Naive B cell (primary cell): Measurements from ENCODE around the gene AICDA. TPM values are rescaled to one million over a fixed set of nuclear protein-coding genes. Genes with fewer than 3 reads are reported as not detected.
"Not testable (repeated sequence)": the region's sequence is repeated elsewhere in the genome, so short reads cannot be mapped to it uniquely, and the experiment has no call there.

ENCODE experiments used
- ATAC-seq, 2 donors: fragments of 150-1000 bp; cut with Tn5 transposase; 2 replicates each; pipeline ENCODE4 v1.10.0; 2021; ENCODE audit warnings: low read depth in 2 of 2, mild to moderate bottlenecking in 2 of 2, moderate library complexity in 2 of 2
- DNase-seq: peaks from one replicate; pipeline ENCODE4 v3.0.0; 2022
- H3K27ac Mint-ChIP-seq, 6 donors: one replicate each; pipeline ENCODE4 v1.8.0; 2020 to 2022; ENCODE audit warnings: mild to moderate bottlenecking in 6 of 6, mixed read lengths in 6 of 6, moderate library complexity in 5 of 6, inconsistent platforms in 2 of 6
- H3K27me3 Mint-ChIP-seq, 3 donors: one replicate each; pipeline ENCODE4 v1.8.0; 2021 to 2022; ENCODE audit warnings: mixed read lengths in 3 of 3, mild to moderate bottlenecking in 1 of 3
- H3K36me3 Mint-ChIP-seq, 2 donors: one replicate each; pipeline ENCODE4 v1.8.0; 2020 to 2022; ENCODE audit warnings: mixed read lengths in 2 of 2, inconsistent platforms in 1 of 2, mild to moderate bottlenecking in 1 of 2
- H3K4me1 Mint-ChIP-seq, 3 donors: one replicate each; pipeline ENCODE4 v1.8.0; 2020 to 2022; ENCODE audit warnings: mixed read lengths in 3 of 3, inconsistent platforms in 1 of 3, mild to moderate bottlenecking in 1 of 3, moderate library complexity in 1 of 3
- H3K4me3 Mint-ChIP-seq, 8 donors: one replicate each; pipeline ENCODE4 v1.8.0; 2020 to 2022; ENCODE audit warnings: mild to moderate bottlenecking in 8 of 8, mixed read lengths in 8 of 8, moderate library complexity in 8 of 8, inconsistent platforms in 2 of 8
- H3K9me3 Mint-ChIP-seq, 7 donors: one replicate each; pipeline ENCODE4 v1.8.0; 2020 to 2022; ENCODE audit warnings: mixed read lengths in 7 of 7, mild to moderate bottlenecking in 5 of 7, inconsistent platforms in 2 of 7, moderate library complexity in 1 of 7
- polyA plus RNA-seq, 6 donors: library from polyadenylated mRNA; unstranded; fragments of 300-500 nt; fragmentation: Illumina TruSeq; gene quantifications; one replicate each; pipeline ENCODE4 v1.2.3, GENCODE V29; 2021; ENCODE audit warnings: low read depth in 6 of 6

The AICDA gene
- polyA plus RNA-seq, 6 donors from 2014 or later = 0.34 to 0.79 (median 0.52) TPM; not detected in 3

DNA sequence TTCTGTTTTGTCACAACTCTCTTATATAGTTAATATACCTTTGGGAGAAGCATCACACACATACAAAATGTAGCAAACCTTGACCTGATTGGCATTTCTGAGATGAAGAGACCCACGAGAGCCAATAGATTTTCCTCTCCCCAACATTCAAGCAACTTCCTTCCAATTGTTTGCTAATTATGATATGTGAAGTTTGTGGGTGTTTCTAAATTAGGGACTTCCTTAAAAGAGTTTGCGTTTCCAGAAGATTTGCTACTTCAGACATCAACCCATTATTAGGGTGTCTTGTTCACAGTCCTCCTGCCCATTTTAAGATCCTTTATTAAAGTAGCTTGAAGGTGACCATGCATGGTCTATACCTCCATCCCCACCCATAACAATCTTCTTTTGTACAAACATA is 9.4 kb downstream of the AICDA start:
- no peaks in the 10 kb centered on the region for H3K36me3 Mint-ChIP-seq
- DNase-seq (no peak), ATAC-seq (no peak)

DNA sequence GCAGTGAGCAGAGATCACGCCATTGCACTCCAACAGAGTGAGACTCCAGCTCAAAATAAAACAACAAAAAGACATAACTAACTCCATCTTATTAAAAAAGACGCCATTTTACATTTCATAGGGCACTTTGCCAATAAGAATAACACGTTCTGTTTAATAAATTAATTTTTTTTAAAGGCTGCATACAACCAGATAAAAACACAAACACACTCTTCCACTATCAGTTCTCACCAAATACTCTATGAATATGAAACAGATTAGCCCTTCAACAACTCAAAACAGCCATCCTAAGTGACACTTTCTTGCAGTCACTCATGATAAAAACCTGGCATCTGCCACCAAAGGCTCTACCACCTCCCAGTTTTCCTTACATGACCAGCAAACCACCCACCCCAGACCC is 16.1 kb downstream of the AICDA start:
- H3K4me1 Mint-ChIP-seq = no peaks in the 10 kb centered on the region
- ATAC-seq (no peak), DNase-seq (no peak)
- no peak overlapping the region for H3K27ac Mint-ChIP-seq
- H3K4me3 Mint-ChIP-seq = no peak overlapping the region
- no peaks in the 10 kb centered on the region for H3K9me3 Mint-ChIP-seq
- peaks cover 7 to 13% (median 9%) of the 10 kb centered on the region in 3 donors for H3K27me3 Mint-ChIP-seq
- no peaks in the 10 kb centered on the region for H3K36me3 Mint-ChIP-seq

More for the DNA sequence above, 9.4 kb downstream of the AICDA start:
- H3K4me1 Mint-ChIP-seq = peaks cover 0 to 4% (median 0%) of the 10 kb centered on the region in 3 donors
- no peak overlapping the region for H3K4me3 Mint-ChIP-seq
- no peak overlapping the region for H3K27ac Mint-ChIP-seq
- H3K27me3 Mint-ChIP-seq = peaks cover 14 to 24% (median 18%) of the 10 kb centered on the region in 3 donors
- no peaks in the 10 kb centered on the region for H3K9me3 Mint-ChIP-seq

DNA sequence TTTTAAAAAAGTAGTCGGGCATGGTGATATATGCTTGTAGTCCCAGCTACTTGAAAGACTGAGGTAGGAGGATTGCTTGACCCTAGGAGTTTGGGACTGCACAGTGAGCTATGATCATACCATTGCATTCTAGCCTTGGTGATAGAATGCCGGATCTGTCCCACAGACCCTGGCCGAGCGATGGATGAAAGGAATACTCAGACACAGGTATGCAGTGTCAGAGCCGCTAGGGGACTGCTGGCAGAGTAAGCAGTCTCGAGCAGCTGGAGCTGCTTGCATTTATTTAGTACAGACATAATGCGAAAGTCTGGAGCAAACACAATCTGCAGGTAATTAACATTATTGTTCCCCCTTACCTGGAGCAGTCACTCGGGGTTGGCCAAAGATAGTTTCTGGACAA is 18.6 kb downstream of the AICDA start:
- DNase-seq (no peak), ATAC-seq (no peak)
- Mint-ChIP-seq H3K4me1 (no peaks in the 10 kb centered on the region), H3K9me3 (no peaks in the 10 kb centered on the region), H3K27me3 (peaks cover 0 to 12% (median 4%) of the 10 kb centered on the region in 3 donors), H3K4me3 (no peak overlapping the region), H3K27ac (no peak overlapping the region), H3K36me3 (no peaks in the 10 kb centered on the region)

DNA sequence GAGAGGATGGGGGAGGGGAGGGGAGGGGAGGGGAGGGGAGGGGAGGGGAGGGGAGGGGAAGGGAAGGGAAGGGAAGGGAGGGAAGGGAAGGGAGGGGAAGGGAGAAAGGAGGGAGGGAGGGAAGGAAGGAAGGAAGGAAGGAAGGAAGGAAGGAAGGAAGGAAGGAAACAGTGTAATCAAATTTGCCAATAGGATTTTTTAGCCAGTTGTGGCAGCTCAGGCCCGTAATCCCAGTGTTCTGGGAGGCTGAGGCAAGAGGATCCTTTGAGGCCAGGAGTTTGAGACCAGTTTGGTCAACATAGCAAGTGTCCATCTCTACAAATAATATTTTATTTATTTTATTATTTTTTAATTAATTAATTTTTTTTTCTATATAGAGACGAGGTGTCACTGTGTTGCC is 19.4 kb downstream of the AICDA start:
- Mint-ChIP-seq H3K27me3 (peaks cover 4 to 9% (median 6%) of the 10 kb centered on the region in 3 donors), H3K27ac (no peak overlapping the region), H3K9me3 (no peaks in the 10 kb centered on the region), H3K4me3 (no peak overlapping the region), H3K4me1 (no peaks in the 10 kb centered on the region), H3K36me3 (no peaks in the 10 kb centered on the region)
- ATAC-seq = no peak
- DNase-seq = no peak

DNA sequence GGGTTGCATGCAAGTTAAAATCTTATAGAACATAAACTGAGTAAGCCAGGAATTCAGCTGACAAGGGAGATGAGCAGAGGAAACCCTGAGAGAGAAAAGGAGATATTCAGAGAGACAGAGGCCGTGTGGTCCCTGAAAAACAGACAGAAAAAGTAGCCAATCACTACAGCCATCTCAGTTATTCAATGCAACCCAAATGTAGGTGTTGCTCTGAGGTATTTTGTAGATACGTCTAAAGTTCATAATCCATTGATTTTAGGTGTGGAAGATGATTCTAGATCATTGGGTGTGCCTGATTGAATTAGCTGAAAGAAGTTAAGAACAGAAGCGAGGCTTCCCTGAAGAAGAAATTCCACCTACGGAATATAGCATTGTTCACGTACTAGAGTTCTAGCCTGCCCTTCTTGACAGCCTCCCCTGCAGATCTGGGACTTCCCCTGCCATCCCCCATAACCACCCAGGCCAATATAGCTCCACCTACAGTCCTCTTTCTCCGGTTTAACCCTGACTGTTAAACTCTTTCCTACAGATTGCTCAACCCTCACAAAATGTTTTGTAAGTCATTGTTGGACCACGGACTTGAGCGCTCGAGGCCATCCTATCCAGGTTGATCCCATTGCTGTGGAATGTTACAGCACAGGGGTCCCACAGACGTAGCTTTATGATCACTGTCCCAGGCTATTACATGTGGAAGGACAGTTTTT is 21.7 kb downstream of the AICDA start:
- peak overlapping the region in 1 of 6 donors; percentile 45 for H3K27ac Mint-ChIP-seq
- ATAC-seq (peak; percentile 30 to 35), DNase-seq (no peak)
- peak overlapping the region in 1 of 8 donors; percentile 21 for H3K4me3 Mint-ChIP-seq
- H3K9me3 Mint-ChIP-seq = no peaks in the 10 kb centered on the region
- no peaks in the 10 kb centered on the region for H3K36me3 Mint-ChIP-seq
- H3K27me3 Mint-ChIP-seq = peaks cover 4 to 11% (median 8%) of the 10 kb centered on the region in 3 donors
- H3K4me1 Mint-ChIP-seq = no peaks in the 10 kb centered on the region

- no peaks in the 10 kb centered on the region for H3K4me1 Mint-ChIP-seq
- ATAC-seq = no peak
Measured at GRCh38 chr12:8589679-8590078, 23.0 kb downstream of the AICDA start.

DNA sequence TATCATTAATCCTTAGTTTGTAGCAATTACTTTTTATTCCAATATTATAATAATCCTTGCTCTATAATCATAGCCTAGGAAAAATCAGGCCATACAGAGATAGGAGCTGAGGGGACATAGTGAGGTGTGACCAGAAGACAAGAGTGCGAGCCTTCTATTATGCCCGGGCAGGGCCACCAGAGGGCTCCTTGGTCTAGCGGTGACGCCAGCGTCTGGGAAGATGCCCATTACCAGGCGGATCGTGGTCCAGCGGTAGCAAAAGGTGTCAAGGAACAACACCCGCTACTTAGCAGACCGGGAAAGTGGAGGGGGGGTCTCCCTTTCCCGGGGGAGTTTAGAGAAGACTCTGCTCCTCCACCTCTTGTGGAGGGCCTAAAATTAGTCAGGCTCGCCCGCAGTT is 28.2 kb downstream of the AICDA start:
- ATAC-seq, H3K9me3 Mint-ChIP-seq, H3K27me3 Mint-ChIP-seq, H3K27ac Mint-ChIP-seq, H3K4me3 Mint-ChIP-seq, H3K36me3 Mint-ChIP-seq, H3K4me1 Mint-ChIP-seq, DNase-seq: not testable (repeated sequence)

More at GRCh38 chr12:8589679-8590078, 23.0 kb downstream of the AICDA start:
- Mint-ChIP-seq H3K27me3 (peaks cover 4 to 10% (median 8%) of the 10 kb centered on the region in 3 donors), H3K4me3 (no peak overlapping the region), H3K9me3 (no peaks in the 10 kb centered on the region), H3K36me3 (no peaks in the 10 kb centered on the region), H3K27ac (no peak overlapping the region)
- DNase-seq = no peak

DNA sequence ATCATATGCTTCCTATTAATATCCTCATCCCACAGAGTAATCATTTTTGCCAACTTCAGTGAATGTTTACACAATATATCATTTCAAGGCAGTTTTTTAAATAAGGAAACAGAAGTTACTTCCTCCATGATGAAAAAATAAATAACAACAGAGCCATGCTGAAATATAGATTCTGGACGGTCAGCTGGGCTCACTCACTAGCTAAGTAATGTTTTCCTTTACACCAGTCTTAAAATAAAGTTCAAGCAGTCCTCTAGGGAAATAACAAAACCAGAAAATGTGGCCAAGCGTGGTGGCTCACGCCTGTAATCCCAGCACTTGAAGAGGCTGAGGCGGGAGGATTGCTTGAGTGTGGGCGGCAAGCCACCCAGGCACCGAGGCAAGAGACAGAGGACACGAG is 28.7 kb downstream of the AICDA start:
- peaks cover 0 to 9% (median 8%) of the 10 kb centered on the region in 3 donors for H3K27me3 Mint-ChIP-seq
- H3K36me3 Mint-ChIP-seq = no peaks in the 10 kb centered on the region
- ATAC-seq (no peak), DNase-seq (no peak)
- H3K9me3 Mint-ChIP-seq = no peaks in the 10 kb centered on the region
- no peak overlapping the region for H3K4me3 Mint-ChIP-seq
- peaks cover 6 to 12% (median 12%) of the 10 kb centered on the region in 3 donors for H3K4me1 Mint-ChIP-seq
- no peak overlapping the region for H3K27ac Mint-ChIP-seq

- H3K27me3 Mint-ChIP-seq = peaks cover 10 to 13% (median 11%) of the 10 kb centered on the region in 3 donors
- H3K4me3 Mint-ChIP-seq = no peak overlapping the region
- DNase-seq = no peak
- H3K27ac Mint-ChIP-seq = peak overlapping the region in 1 of 6 donors; percentile 54
- no peaks in the 10 kb centered on the region for H3K9me3 Mint-ChIP-seq
- no peaks in the 10 kb centered on the region for H3K36me3 Mint-ChIP-seq
- ATAC-seq = no peak
- peaks cover 8 to 12% (median 12%) of the 10 kb centered on the region in 3 donors for H3K4me1 Mint-ChIP-seq
Measured at GRCh38 chr12:8581098-8581784, 31.4 kb downstream of the AICDA start.

DNA sequence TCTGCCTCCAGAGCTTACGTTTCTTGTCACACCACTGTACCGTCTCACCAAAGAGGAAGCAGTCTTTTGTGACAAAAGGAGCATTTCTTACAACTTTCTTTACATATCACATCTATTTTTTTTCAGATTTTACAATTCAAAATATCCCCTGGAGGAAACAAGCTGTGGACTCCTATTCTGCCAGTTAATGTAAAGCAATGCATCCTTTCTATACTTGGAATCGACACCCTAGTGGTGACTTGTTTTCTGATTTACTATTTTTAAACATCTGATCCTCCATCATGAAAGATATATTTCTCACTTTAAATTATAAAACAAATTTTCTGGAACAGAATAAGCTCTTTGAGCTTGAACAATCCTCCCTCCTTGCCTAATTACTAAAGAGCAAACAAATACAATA is 34.8 kb downstream of the AICDA start:
- ATAC-seq (no peak), DNase-seq (no peak)
- H3K27ac Mint-ChIP-seq = no peak overlapping the region
- H3K27me3 Mint-ChIP-seq = peaks cover 12 to 33% (median 24%) of the 10 kb centered on the region in 3 donors
- H3K4me1 Mint-ChIP-seq = peaks cover 8 to 12% (median 12%) of the 10 kb centered on the region in 3 donors
- peaks cover 0 to 2% (median 0%) of the 10 kb centered on the region in 7 donors for H3K9me3 Mint-ChIP-seq
- no peaks in the 10 kb centered on the region for H3K36me3 Mint-ChIP-seq
- no peak overlapping the region for H3K4me3 Mint-ChIP-seq

DNA sequence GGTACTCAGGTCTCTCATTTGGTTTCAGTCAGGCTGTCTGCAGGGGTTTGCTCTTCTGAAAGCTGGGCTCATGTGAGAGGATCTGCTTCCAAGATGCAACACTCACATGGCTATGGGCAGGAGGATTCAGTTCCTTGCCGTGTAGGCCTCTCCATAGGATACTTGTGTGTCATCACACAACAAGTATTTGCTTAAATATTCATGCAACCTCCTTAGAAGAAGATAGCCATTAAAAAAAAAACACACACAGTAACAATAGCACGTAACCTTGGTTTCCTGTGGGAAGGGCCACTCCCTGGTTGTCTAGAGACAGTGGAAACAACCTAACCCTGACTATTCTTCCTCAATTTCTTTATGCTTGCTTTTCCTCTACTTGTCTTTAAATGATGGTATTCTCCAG is 40.2 kb downstream of the AICDA start:
- Mint-ChIP-seq H3K4me1 (no peaks in the 10 kb centered on the region), H3K9me3 (peaks cover 0 to 7% (median 0%) of the 10 kb centered on the region in 7 donors), H3K27ac (no peak overlapping the region), H3K27me3 (peaks cover 8 to 33% (median 19%) of the 10 kb centered on the region in 3 donors), H3K4me3 (no peak overlapping the region), H3K36me3 (no peaks in the 10 kb centered on the region)
- ATAC-seq = no peak
- no peak for DNase-seq

DNA sequence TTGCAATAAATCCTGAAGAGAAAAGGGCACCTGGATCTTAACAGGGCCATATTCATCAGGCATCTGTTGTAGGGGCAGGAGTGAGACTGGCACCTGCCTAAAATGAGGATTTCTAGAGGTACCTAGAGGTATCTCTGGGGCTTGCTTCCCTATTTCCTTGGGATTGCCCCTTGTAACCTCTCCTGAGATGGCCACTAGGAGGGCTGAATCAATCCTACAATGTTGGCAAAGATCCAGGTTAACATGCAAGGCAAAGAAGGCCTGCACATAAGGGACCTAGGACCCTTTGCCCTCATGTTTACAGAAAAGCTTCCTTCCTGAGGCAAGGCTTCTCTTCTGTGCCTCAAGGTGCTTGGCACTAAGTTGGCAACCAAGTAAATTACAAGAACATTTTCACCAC is 46.1 kb downstream of the AICDA start:
- Mint-ChIP-seq H3K27me3 (peaks cover 0 to 19% (median 8%) of the 10 kb centered on the region in 3 donors), H3K9me3 (peaks cover 4 to 42% (median 22%) of the 10 kb centered on the region in 7 donors), H3K36me3 (peaks cover 5 to 10% of the 10 kb centered on the region in 2 donors), H3K4me3 (no peak overlapping the region), H3K4me1 (no peaks in the 10 kb centered on the region), H3K27ac (no peak overlapping the region)
- ATAC-seq (no peak), DNase-seq (no peak)

- not testable (repeated sequence) for ATAC-seq, H3K27ac Mint-ChIP-seq, DNase-seq, H3K36me3 Mint-ChIP-seq, H3K4me3 Mint-ChIP-seq, H3K4me1 Mint-ChIP-seq
- Mint-ChIP-seq H3K27me3 (peaks cover 2 to 22% (median 8%) of the 10 kb centered on the region in 3 donors), H3K9me3 (peaks cover 4 to 47% (median 23%) of the 10 kb centered on the region in 7 donors)
Measured at GRCh38 chr12:8566052-8566451, 46.6 kb downstream of the AICDA start.

DNA sequence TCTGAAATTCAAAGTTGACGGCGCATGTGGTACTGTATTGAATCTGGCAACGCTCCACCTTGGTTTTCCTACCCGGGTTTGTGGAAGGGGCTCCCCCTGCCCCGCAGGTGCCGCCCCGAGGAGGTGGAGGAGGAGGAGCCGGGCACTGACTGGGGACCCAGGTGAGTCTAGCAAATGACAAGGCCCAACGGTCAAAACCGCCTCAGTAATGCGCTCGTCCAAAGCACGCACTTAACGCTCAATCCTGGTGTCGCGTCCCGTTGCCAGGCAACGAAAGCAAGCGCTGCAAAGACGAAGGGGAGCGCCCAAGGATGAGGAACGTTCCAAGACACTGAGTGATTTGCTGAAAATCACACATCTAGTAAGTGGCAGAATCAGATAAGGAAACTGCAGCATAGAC is 48.0 kb downstream of the AICDA start:
- ATAC-seq (no peak), DNase-seq (no peak)
- H3K9me3 Mint-ChIP-seq = peaks cover 4 to 49% (median 26%) of the 10 kb centered on the region in 7 donors
- peaks cover 13 to 22% (median 20%) of the 10 kb centered on the region in 3 donors for H3K27me3 Mint-ChIP-seq
- H3K27ac Mint-ChIP-seq = no peak overlapping the region
- H3K4me1 Mint-ChIP-seq = no peaks in the 10 kb centered on the region
- peaks cover 5 to 10% of the 10 kb centered on the region in 2 donors for H3K36me3 Mint-ChIP-seq
- no peak overlapping the region for H3K4me3 Mint-ChIP-seq
